MM.1S (cell line): ENCODE results near the gene PDHA2.

Experiments
- EZH2 ChIP-seq: fragments of 300-600 bp; sonication (generic); optimal IDR thresholded peaks from 2 replicates; pipeline ENCODE3; 2017; ENCODE audit warnings: low read depth, mild to moderate bottlenecking, antibody characterized with exemption, low read length, mixed read lengths
- EZH2phosphoT487 ChIP-seq: fragments of 300-600 bp; sonication (generic); IDR thresholded peaks from 2 replicates; pipeline ENCODE4 v1.6.1; 2018; ENCODE audit warnings: antibody characterized with exemption, low read length
- TF ChIP-seq, protein P1 (sequence below): fragments of 300-600 bp; sonication (generic); IDR thresholded peaks from 2 replicates; pipeline ENCODE4 v1.5.1; 2016; ENCODE audit warnings: antibody characterized with exemption, low read length, mixed read lengths

GRCh38 chr4:95798003-95798402, 41.9 kb upstream of the PDHA2 start:
- no peak for TF ChIP-seq EZH2phosphoT487
- TF ChIP-seq, protein P1, sequence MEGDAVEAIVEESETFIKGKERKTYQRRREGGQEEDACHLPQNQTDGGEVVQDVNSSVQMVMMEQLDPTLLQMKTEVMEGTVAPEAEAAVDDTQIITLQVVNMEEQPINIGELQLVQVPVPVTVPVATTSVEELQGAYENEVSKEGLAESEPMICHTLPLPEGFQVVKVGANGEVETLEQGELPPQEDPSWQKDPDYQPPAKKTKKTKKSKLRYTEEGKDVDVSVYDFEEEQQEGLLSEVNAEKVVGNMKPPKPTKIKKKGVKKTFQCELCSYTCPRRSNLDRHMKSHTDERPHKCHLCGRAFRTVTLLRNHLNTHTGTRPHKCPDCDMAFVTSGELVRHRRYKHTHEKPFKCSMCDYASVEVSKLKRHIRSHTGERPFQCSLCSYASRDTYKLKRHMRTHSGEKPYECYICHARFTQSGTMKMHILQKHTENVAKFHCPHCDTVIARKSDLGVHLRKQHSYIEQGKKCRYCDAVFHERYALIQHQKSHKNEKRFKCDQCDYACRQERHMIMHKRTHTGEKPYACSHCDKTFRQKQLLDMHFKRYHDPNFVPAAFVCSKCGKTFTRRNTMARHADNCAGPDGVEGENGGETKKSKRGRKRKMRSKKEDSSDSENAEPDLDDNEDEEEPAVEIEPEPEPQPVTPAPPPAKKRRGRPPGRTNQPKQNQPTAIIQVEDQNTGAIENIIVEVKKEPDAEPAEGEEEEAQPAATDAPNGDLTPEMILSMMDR: no peak
- TF ChIP-seq EZH2: no peak
